ENCODE results near the gene TEKT3.

Gene TEKT3

DNA sequence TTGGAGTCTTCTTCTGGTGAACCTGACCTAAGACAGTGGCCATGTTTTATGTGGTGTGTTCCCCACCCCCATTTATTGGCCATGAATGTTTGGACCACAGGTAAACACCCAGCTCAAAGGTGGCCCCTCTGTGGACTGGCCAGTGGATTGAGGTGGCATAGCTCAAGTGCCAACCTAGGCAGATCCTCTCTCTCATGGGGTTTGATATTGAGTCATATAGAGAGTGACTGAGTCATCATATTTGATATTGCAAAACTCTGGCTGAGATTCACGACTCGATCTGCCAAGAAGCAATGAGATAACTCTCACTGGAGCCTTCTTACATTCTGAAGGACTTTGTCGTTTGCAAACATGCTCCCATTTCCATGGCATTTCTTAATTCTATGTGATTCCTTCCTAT, 10.5 kb upstream of the TEKT3 start:
- Histone ChIP-seq H3K36me3 (ENCODE audit: control insufficient read depth in 5 of 5, insufficient read depth in 5 of 5, low read length in 5 of 5) (no peaks in the 10 kb centered on the region), H3K9ac (ENCODE audit: low read length in 5 of 5) (no peak overlapping the region), H3K27me3 (ENCODE audit: control insufficient read depth in 5 of 5, insufficient read depth in 4 of 5, low read length in 5 of 5) (no peaks in the 10 kb centered on the region), H3K4me1 (ENCODE audit: control insufficient read depth in 5 of 5, insufficient read depth in 5 of 5, low read length in 5 of 5) (peaks cover 2 to 31% (median 19%) of the 10 kb centered on the region in 5 donors), H3K27ac (ENCODE audit: low read depth, low read length) (peak overlapping the region; percentile 71), H3K9me3 (ENCODE audit: control insufficient read depth in 5 of 5, low read length in 5 of 5) (no peaks in the 10 kb centered on the region), H3K4me3 (ENCODE audit: low read depth in 1 of 5, low read length in 5 of 5) (peak overlapping the region in 1 of 5 donors; percentile 51)

DNA sequence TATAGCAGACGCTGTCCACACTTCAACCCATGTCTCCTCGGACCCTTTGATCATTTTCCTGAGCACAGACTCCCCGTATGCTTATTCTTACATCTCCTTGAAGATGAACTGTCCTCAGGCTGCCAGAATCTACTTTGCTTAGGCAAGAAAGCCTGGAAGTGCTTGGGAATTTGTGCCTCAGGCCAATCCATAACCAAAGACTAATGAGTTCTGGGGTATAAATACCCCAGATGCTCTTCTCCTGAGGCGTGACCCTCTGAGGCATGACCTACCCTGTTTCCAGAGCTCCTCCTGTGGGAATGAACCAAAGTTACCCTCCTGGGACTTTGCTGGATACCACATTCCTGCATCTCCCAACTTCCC, 10.1 kb upstream of the TEKT3 start:
- no peaks in the 10 kb centered on the region for H3K9me3 ChIP-seq (ENCODE audit: control insufficient read depth in 5 of 5, low read length in 5 of 5)
- peak overlapping the region in 3 of 5 donors; percentile 33 to 51 (median 42) for H3K4me3 ChIP-seq (ENCODE audit: low read depth in 1 of 5, low read length in 5 of 5)
- no peaks in the 10 kb centered on the region for H3K27me3 ChIP-seq (ENCODE audit: control insufficient read depth in 5 of 5, insufficient read depth in 4 of 5, low read length in 5 of 5)
- H3K27ac ChIP-seq (ENCODE audit: low read depth, low read length) = peak overlapping the region; percentile 71
- H3K4me1 ChIP-seq (ENCODE audit: control insufficient read depth in 5 of 5, insufficient read depth in 5 of 5, low read length in 5 of 5) = peaks cover 2 to 31% (median 19%) of the 10 kb centered on the region in 5 donors
- H3K9ac ChIP-seq (ENCODE audit: low read length in 5 of 5) = no peak overlapping the region
- no peaks in the 10 kb centered on the region for H3K36me3 ChIP-seq (ENCODE audit: control insufficient read depth in 5 of 5, insufficient read depth in 5 of 5, low read length in 5 of 5)

DNA sequence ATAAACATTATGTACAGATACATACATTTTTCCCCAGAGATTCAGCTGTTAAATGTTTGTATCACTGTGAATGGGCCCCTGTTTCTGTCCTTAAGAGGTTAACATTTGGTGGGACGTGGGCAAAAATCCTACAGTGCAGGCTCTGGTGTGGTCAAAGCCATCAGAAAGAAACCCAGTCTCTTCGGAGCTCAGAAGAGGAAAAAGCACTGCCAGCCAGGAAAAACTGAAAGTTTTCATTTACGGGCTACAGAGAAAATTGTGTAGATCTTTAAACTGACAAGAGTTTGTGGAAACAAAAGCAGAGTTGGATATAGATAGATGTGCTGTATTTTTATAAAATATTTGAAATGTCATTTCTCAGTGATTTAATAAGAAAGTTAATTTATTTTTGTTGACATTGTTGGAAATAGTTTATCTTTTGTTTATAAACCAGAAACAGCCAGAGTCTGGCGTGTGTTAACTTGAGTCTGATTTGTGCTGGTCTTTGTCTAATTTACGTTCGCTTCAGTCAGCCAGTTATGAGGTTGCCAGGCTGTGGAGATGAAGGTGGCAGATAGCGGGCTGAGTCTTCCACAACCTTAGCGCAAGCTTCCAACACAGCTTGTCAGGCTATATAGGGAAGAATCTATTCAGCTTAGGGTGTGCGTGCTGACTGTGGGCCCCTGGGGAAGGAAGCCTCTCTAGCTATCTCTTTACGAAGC, 9.5 kb upstream of the TEKT3 start:
- peak overlapping the region in 3 of 5 donors; percentile 33 to 51 (median 42) for H3K4me3 ChIP-seq (ENCODE audit: low read depth in 1 of 5, low read length in 5 of 5)
- H3K9me3 ChIP-seq (ENCODE audit: control insufficient read depth in 5 of 5, low read length in 5 of 5) = no peaks in the 10 kb centered on the region
- no peak overlapping the region for H3K9ac ChIP-seq (ENCODE audit: low read length in 5 of 5)
- no peaks in the 10 kb centered on the region for H3K36me3 ChIP-seq (ENCODE audit: control insufficient read depth in 5 of 5, insufficient read depth in 5 of 5, low read length in 5 of 5)
- peak overlapping the region; percentile 71 for H3K27ac ChIP-seq (ENCODE audit: low read depth, low read length)
- H3K4me1 ChIP-seq (ENCODE audit: control insufficient read depth in 5 of 5, insufficient read depth in 5 of 5, low read length in 5 of 5) = peaks cover 2 to 31% (median 19%) of the 10 kb centered on the region in 5 donors
- H3K27me3 ChIP-seq (ENCODE audit: control insufficient read depth in 5 of 5, insufficient read depth in 4 of 5, low read length in 5 of 5) = no peaks in the 10 kb centered on the region

DNA sequence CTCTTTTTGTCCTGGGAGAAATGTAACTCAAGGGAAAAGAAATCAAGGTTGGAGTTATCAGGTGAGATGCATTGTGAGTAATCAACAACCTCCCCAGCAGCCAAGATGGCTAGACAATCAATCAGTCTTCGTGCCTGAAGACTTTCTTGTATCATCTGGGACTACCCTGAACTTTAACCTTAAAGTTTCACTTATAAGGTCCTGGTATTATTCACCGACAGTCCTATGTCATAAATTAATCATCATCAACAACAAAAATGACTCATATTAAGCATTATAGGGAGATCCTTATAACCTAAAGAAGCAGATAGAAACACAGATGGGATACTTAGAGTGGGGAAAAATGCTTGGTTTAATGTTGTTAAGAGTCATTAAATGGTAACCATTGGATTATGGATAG, 7.7 kb upstream of the TEKT3 start:
- Histone ChIP-seq H3K9ac (ENCODE audit: low read length in 5 of 5) (no peak overlapping the region), H3K27ac (ENCODE audit: low read depth, low read length) (no peak overlapping the region), H3K4me1 (ENCODE audit: control insufficient read depth in 5 of 5, insufficient read depth in 5 of 5, low read length in 5 of 5) (peaks cover 2 to 31% (median 19%) of the 10 kb centered on the region in 5 donors), H3K36me3 (ENCODE audit: control insufficient read depth in 5 of 5, insufficient read depth in 5 of 5, low read length in 5 of 5) (no peaks in the 10 kb centered on the region), H3K27me3 (ENCODE audit: control insufficient read depth in 5 of 5, insufficient read depth in 4 of 5, low read length in 5 of 5) (peaks cover 0 to 3% (median 0%) of the 10 kb centered on the region in 5 donors), H3K4me3 (ENCODE audit: low read depth in 1 of 5, low read length in 5 of 5) (no peak overlapping the region), H3K9me3 (ENCODE audit: control insufficient read depth in 5 of 5, low read length in 5 of 5) (no peaks in the 10 kb centered on the region)

DNA sequence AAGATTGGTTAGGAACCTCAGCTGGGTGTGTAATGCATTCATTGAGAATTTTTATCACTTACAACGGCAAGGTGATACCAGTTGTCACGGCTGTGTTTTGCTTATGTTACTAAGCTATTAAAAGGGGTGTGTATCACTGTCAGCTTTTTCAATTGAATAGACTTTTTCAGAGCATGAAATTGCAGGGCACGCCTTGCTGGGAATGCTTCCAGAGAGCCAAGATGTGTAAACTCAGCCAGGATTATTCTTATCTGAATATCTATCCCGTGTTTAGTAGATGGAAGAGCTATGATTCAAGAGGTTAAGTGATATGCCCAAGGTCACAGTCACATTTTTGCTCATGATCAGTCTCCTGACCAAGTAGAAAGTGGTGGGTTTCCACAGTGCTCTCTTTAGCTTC, 6.6 kb upstream of the TEKT3 start:
- Histone ChIP-seq H3K9ac (ENCODE audit: low read length in 5 of 5) (no peak overlapping the region), H3K4me3 (ENCODE audit: low read depth in 1 of 5, low read length in 5 of 5) (no peak overlapping the region), H3K36me3 (ENCODE audit: control insufficient read depth in 5 of 5, insufficient read depth in 5 of 5, low read length in 5 of 5) (no peaks in the 10 kb centered on the region), H3K27me3 (ENCODE audit: control insufficient read depth in 5 of 5, insufficient read depth in 4 of 5, low read length in 5 of 5) (peaks cover 0 to 3% (median 0%) of the 10 kb centered on the region in 5 donors), H3K4me1 (ENCODE audit: control insufficient read depth in 5 of 5, insufficient read depth in 5 of 5, low read length in 5 of 5) (peaks cover 2 to 28% (median 19%) of the 10 kb centered on the region in 5 donors), H3K9me3 (ENCODE audit: control insufficient read depth in 5 of 5, low read length in 5 of 5) (no peaks in the 10 kb centered on the region), H3K27ac (ENCODE audit: low read depth, low read length) (no peak overlapping the region)

DNA sequence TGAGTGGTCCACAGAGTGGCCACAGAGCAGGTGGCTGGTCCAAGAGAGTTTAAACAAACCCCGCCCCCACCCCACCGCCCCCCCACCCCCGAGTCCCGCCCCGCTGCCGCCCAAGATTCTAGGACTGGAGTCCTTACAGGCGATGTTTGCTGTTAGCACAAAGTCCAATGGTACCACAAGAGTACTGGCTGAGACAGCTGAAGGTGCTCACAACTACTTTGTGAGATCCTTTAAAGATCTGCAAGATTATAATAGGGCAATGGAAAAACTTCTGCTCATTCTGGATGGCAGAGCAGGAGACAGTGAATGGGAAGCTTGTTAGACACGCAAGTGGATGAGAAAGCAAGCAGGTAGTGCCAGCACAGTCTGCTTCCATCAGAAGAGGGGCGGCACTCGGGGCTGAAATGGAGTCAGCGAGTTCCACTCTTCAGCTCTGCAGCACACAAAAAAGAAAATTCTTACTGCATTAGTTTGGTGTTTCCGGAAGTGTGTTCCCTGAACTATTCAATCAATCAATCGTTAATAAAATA, 4.7 kb upstream of the TEKT3 start:
- H3K27ac ChIP-seq (ENCODE audit: low read depth, low read length) = no peak overlapping the region

DNA sequence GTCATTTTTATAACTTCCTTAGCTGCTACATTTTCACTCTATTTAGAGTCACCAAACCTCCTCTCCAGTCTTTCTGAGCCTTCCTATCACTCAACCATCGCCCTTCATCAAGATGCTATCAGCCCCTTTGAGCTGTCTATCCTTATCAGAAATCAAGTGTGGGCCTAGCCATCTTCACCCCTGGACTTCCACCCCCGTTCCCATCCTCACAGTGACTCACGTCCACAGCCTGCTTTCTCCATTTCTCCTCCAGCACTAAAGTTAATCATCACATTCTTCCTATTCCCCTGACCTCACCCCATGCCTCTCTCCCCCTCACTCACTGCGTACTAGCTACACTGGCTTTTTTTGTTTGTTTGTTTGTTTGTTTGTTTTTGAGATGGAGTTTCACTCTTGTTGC, 2.4 kb upstream of the TEKT3 start:
- Histone ChIP-seq H3K27me3 (ENCODE audit: control insufficient read depth in 5 of 5, insufficient read depth in 4 of 5, low read length in 5 of 5) (peaks cover 0 to 4% (median 0%) of the 10 kb centered on the region in 5 donors), H3K9ac (ENCODE audit: low read length in 5 of 5) (no peak overlapping the region), H3K4me1 (ENCODE audit: control insufficient read depth in 5 of 5, insufficient read depth in 5 of 5, low read length in 5 of 5) (peaks cover 0 to 21% (median 12%) of the 10 kb centered on the region in 5 donors)

More for the DNA sequence above, 4.7 kb upstream of the TEKT3 start:
- no peak overlapping the region for H3K9ac ChIP-seq (ENCODE audit: low read length in 5 of 5)
- H3K36me3 ChIP-seq (ENCODE audit: control insufficient read depth in 5 of 5, insufficient read depth in 5 of 5, low read length in 5 of 5) = no peaks in the 10 kb centered on the region
- H3K9me3 ChIP-seq (ENCODE audit: control insufficient read depth in 5 of 5, low read length in 5 of 5) = no peaks in the 10 kb centered on the region
- H3K4me3 ChIP-seq (ENCODE audit: low read depth in 1 of 5, low read length in 5 of 5) = no peak overlapping the region
- H3K4me1 ChIP-seq (ENCODE audit: control insufficient read depth in 5 of 5, insufficient read depth in 5 of 5, low read length in 5 of 5) = peaks cover 0 to 20% (median 13%) of the 10 kb centered on the region in 5 donors
- H3K27me3 ChIP-seq (ENCODE audit: control insufficient read depth in 5 of 5, insufficient read depth in 4 of 5, low read length in 5 of 5) = peaks cover 0 to 4% (median 0%) of the 10 kb centered on the region in 5 donors

DNA sequence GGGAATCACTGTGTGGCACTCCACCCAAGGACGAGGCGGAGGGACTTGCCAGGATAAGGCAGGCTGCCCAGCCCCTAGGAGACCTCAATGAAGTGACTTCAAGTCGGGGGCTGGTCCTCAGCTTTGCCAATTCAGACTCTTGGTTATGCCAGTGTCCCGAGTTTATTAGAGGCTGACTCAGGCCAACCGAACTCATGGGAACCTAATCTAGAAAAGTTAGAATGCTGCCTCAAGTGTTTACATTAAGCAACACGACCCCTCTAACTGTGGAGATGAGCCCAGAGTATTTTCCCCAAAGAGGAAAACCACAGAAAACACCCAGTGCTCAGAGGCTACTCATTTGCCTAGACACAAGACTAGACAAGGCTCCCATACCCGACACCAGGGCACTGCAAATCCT, 1.1 kb upstream of the TEKT3 start:
- Histone ChIP-seq H3K27me3 (ENCODE audit: control insufficient read depth in 5 of 5, insufficient read depth in 4 of 5, low read length in 5 of 5) (peaks cover 0 to 4% (median 0%) of the 10 kb centered on the region in 5 donors), H3K9ac (ENCODE audit: low read length in 5 of 5) (no peak overlapping the region), H3K27ac (ENCODE audit: low read depth, low read length) (no peak overlapping the region), H3K4me3 (ENCODE audit: low read depth in 1 of 5, low read length in 5 of 5) (no peak overlapping the region), H3K9me3 (ENCODE audit: control insufficient read depth in 5 of 5, low read length in 5 of 5) (no peaks in the 10 kb centered on the region), H3K36me3 (ENCODE audit: control insufficient read depth in 5 of 5, insufficient read depth in 5 of 5, low read length in 5 of 5) (no peaks in the 10 kb centered on the region), H3K4me1 (ENCODE audit: control insufficient read depth in 5 of 5, insufficient read depth in 5 of 5, low read length in 5 of 5) (peaks cover 0 to 14% (median 12%) of the 10 kb centered on the region in 5 donors)

More for the DNA sequence above, 2.4 kb upstream of the TEKT3 start:
- Histone ChIP-seq H3K4me3 (ENCODE audit: low read depth in 1 of 5, low read length in 5 of 5) (no peak overlapping the region), H3K9me3 (ENCODE audit: control insufficient read depth in 5 of 5, low read length in 5 of 5) (no peaks in the 10 kb centered on the region), H3K36me3 (ENCODE audit: control insufficient read depth in 5 of 5, insufficient read depth in 5 of 5, low read length in 5 of 5) (no peaks in the 10 kb centered on the region), H3K27ac (ENCODE audit: low read depth, low read length) (no peak overlapping the region)

DNA sequence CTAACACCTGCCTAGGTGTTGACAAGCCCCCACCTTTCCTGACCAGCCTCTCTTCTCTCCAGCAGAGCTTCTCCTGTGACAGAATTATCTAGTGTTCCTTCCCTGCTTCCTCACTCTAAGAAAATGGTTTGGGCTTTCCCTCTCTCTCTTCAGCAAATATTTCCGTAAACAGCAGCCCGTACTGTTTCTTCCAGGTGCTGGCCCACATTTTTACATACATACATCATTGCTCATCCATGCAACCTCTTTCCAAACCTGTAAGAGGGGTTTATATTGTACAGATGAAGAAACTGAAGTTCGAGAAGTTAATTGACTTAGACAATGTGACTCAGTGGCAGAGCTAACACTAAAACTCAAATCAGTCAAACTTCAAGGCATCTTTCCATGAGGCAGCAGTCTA, 569 bp upstream of the TEKT3 start:
- no peaks in the 10 kb centered on the region for H3K9me3 ChIP-seq (ENCODE audit: control insufficient read depth in 5 of 5, low read length in 5 of 5)
- H3K27me3 ChIP-seq (ENCODE audit: control insufficient read depth in 5 of 5, insufficient read depth in 4 of 5, low read length in 5 of 5) = peaks cover 0 to 4% (median 0%) of the 10 kb centered on the region in 5 donors
- peaks cover 0 to 14% (median 12%) of the 10 kb centered on the region in 5 donors for H3K4me1 ChIP-seq (ENCODE audit: control insufficient read depth in 5 of 5, insufficient read depth in 5 of 5, low read length in 5 of 5)
- peak overlapping the region; percentile 70 to 86 (median 77) for H3K4me3 ChIP-seq (ENCODE audit: low read depth in 1 of 5, low read length in 5 of 5)
- H3K9ac ChIP-seq (ENCODE audit: low read length in 5 of 5) = peak overlapping the region in 1 of 5 donors; percentile 53
- H3K27ac ChIP-seq (ENCODE audit: low read depth, low read length) = no peak overlapping the region
- no peaks in the 10 kb centered on the region for H3K36me3 ChIP-seq (ENCODE audit: control insufficient read depth in 5 of 5, insufficient read depth in 5 of 5, low read length in 5 of 5)

DNA sequence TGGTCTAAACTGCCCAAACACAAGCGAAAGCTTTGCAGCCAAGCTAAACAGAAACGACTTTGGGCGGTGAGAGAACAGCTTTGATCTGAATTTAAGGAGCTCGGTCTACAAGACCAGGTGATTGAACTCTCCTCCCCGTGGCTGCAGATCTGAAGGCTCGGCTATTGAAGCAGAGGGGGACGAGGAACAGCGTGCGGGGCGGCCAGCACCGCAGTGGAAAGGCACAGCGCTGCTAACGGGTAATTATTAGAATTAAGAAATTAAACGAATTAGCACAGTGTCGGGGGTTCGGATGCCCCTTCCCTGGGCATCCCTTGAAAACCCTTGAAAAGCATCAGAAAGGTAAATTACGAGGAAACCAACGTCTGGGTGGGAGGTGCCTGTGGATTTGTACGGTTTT, 431 bp downstream of the TEKT3 start:
- peak overlapping the region; percentile 74 to 86 (median 78) for H3K4me3 ChIP-seq (ENCODE audit: low read depth in 1 of 5, low read length in 5 of 5)
- no peak overlapping the region for H3K27ac ChIP-seq (ENCODE audit: low read depth, low read length)
- H3K9me3 ChIP-seq (ENCODE audit: control insufficient read depth in 5 of 5, low read length in 5 of 5) = no peaks in the 10 kb centered on the region
- H3K4me1 ChIP-seq (ENCODE audit: control insufficient read depth in 5 of 5, insufficient read depth in 5 of 5, low read length in 5 of 5) = peaks cover 0 to 14% (median 12%) of the 10 kb centered on the region in 5 donors
- peak overlapping the region in 4 of 5 donors; percentile 53 to 71 (median 56) for H3K9ac ChIP-seq (ENCODE audit: low read length in 5 of 5)
- H3K36me3 ChIP-seq (ENCODE audit: control insufficient read depth in 5 of 5, insufficient read depth in 5 of 5, low read length in 5 of 5) = no peaks in the 10 kb centered on the region
- peaks cover 0 to 4% (median 0%) of the 10 kb centered on the region in 5 donors for H3K27me3 ChIP-seq (ENCODE audit: control insufficient read depth in 5 of 5, insufficient read depth in 4 of 5, low read length in 5 of 5)

Data from subcutaneous abdominal adipose tissue (tissue), 5 donors.